Vagina (tissue), 2 donors: ENCODE results near the gene COLEC12.

Source experiments
- POLR2A ChIP-seq, 2 donors: fragments of 450-650 bp; IDR thresholded peaks; one replicate each; pipeline ENCODE4 v1.6.1; 2017; ENCODE audit warnings: antibody characterized with exemption in 2 of 2, mild to moderate bottlenecking in 2 of 2, moderate library complexity in 2 of 2
- POLR2AphosphoS5 ChIP-seq, 2 donors: sonication (generic); formaldehyde crosslinking; IDR thresholded peaks; one replicate each; pipeline ENCODE4 v1.9.0; 2017; ENCODE audit warnings: antibody characterized with exemption in 2 of 2, mild to moderate bottlenecking in 2 of 2, low read depth in 1 of 2; ENCODE audit not compliant: insufficient read depth in 1 of 2
- TF ChIP-seq, protein P1 (sequence below), 3 experiments: fragments of 450-650 bp in 2 of 3; fragments of 200-600 bp in 1 of 3; sonication (generic) in 1 of 3; IDR thresholded peaks; one replicate each; pipeline ENCODE4 v1.5.1; 2017 to 2019; ENCODE audit warnings: antibody characterized with exemption in 3 of 3, mild to moderate bottlenecking in 2 of 3, moderate library complexity in 2 of 3

DNA sequence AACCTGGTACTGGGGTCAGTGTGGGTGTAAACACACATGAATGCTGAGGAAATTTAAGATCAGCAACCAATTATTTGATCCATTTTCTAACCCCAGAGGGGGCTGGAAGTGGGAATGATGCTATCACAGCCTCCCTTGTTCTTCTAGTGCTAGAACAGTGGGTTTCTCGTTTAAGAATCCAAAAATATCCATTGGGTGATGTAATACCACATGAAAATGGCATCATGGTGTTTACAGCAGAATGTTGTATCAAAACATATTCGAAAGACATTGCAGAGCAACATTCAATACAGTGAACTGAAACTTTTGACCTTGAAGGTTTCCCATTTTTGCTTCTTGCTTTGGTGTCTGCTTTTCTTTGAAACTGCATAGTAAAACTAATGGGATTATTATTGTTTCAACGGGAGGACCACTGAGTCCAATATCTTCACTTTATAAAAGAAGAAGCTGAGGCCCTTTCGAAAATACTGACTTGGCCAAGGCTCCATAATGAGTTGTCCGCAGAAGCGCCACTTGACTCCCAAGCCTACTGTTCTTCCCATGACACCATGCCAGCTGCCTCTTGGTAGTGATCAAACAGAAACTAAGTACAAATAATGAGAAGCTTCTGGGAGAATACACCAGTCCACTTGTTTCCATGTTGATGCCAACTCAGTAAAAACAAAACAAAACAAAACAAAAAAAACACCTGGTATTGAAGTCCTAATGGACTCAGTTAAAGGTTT lies 106.1 kb downstream of the COLEC12 start:
- no peak for TF ChIP-seq POLR2AphosphoS5 (IDR thresholded peaks at IDR 0.05; ENCODE audit: insufficient read depth in 1 of 2, low read depth in 1 of 2)
- TF ChIP-seq POLR2A (IDR thresholded peaks at IDR 0.05) = no peak
- TF ChIP-seq, protein P1, sequence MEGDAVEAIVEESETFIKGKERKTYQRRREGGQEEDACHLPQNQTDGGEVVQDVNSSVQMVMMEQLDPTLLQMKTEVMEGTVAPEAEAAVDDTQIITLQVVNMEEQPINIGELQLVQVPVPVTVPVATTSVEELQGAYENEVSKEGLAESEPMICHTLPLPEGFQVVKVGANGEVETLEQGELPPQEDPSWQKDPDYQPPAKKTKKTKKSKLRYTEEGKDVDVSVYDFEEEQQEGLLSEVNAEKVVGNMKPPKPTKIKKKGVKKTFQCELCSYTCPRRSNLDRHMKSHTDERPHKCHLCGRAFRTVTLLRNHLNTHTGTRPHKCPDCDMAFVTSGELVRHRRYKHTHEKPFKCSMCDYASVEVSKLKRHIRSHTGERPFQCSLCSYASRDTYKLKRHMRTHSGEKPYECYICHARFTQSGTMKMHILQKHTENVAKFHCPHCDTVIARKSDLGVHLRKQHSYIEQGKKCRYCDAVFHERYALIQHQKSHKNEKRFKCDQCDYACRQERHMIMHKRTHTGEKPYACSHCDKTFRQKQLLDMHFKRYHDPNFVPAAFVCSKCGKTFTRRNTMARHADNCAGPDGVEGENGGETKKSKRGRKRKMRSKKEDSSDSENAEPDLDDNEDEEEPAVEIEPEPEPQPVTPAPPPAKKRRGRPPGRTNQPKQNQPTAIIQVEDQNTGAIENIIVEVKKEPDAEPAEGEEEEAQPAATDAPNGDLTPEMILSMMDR (IDR thresholded peaks at IDR 0.05) = no peak
